ENCODE data around the gene SMARCD1. TPM values are rescaled to one million over a fixed set of nuclear protein-coding genes. Genes with fewer than 3 reads are reported as not detected.

SMARCD1 gene
- total RNA-seq, 1 experiment from 2014 or later: 152 TPM

GRCh38 chr12:50056639-50056976 is 28.5 kb upstream of the SMARCD1 start:
- TF ChIP-seq CTCF (conservative IDR thresholded peaks at IDR 0.05): no peak
- Histone ChIP-seq H2BK5ac (ENCODE audit: insufficient read length, low read length) (no peak overlapping the region), H3K27ac (ENCODE audit: insufficient read length, low read depth, low read length) (no peak overlapping the region), H2BK120ac (ENCODE audit: low read depth, low read length, poor library complexity, severe bottlenecking) (no peak overlapping the region), H4K20me1 (ENCODE audit: control insufficient read depth, insufficient read depth, insufficient read length) (no peaks in the 10 kb centered on the region), H2BK15ac (ENCODE audit: low read depth, low read length) (no peak overlapping the region), H3K9ac (ENCODE audit: extremely low read depth, insufficient read length, low read length) (no peak overlapping the region), H2AFZ (ENCODE audit: low read length) (no peak overlapping the region), H2BK12ac (ENCODE audit: insufficient read length, low read depth, low read length) (no peak overlapping the region), H3K18ac (ENCODE audit: insufficient read length, low read depth, low read length) (no peak overlapping the region), H3T11ph (ENCODE audit: low read length) (no peak overlapping the region), H3K4ac (ENCODE audit: low read depth, low read length) (no peak overlapping the region), H3K79me2 (ENCODE audit: insufficient read depth, low read length) (no peaks in the 10 kb centered on the region), H3K4me2 (ENCODE audit: insufficient read depth, insufficient read length, low read length) (peak overlapping the region; percentile 67), H2BK20ac (ENCODE audit: low read depth, low read length, poor library complexity, severe bottlenecking) (no peak overlapping the region), H3K79me1 (ENCODE audit: insufficient read depth, low read depth, low read length, poor library complexity, severe bottlenecking) (no peaks in the 10 kb centered on the region), H2AK5ac (ENCODE audit: insufficient read length, low read length) (no peak overlapping the region), H4K8ac (replicated peaks; ENCODE audit: insufficient read length, low read depth, low read length) (no peak overlapping the region), H3K23me2 (ENCODE audit: insufficient read length, low read depth, low read length, poor library complexity, severe bottlenecking) (peaks cover 3% of the 10 kb centered on the region), H3K14ac (ENCODE audit: insufficient read depth, low read length) (no peak overlapping the region), H3K27me3 (ENCODE audit: insufficient read depth, low read length) (peaks cover 57% of the 10 kb centered on the region), H3K23ac (ENCODE audit: insufficient read length, low read depth, low read length) (no peak overlapping the region), H4K5ac (ENCODE audit: insufficient read length, low read depth, low read length) (no peak overlapping the region), H3K9me3 (ENCODE audit: control insufficient read depth, low read depth, low read length) (no peaks in the 10 kb centered on the region), H4K91ac (ENCODE audit: insufficient read length, low read depth, low read length) (no peak overlapping the region), H3K56ac (ENCODE audit: insufficient read length, low read depth, low read length) (no peak overlapping the region), H3K4me1 (ENCODE audit: insufficient read depth, low read length) (no peaks in the 10 kb centered on the region; the same call in 1 of the 2 replicates)
- no peak for DNase-seq
- peaks cover 0 to 2% of the 10 kb centered on the region in 2 experiments; a peak in 1 of 5 replicates for H3K9me3 Mint-ChIP-seq
- H3K4me1 Mint-ChIP-seq: peaks cover 18 to 23% of the 10 kb centered on the region in 2 experiments
- no peak overlapping the region for H3K27ac Mint-ChIP-seq
- H3K27me3 Mint-ChIP-seq (ENCODE audit: low read depth): peaks cover 95% of the 10 kb centered on the region
- no peaks in the 10 kb centered on the region; a peak in 1 of 7 replicates for H3K36me3 Mint-ChIP-seq (ENCODE audit: insufficient read depth in 1 of 3, low read depth in 3 of 3)
- WGBS (ENCODE audit: extremely low coverage, insufficient read length, low lambda C conversion rate): no CpG with 5 or more reads among the region's 3 CpGs
- H3K4me3 Mint-ChIP-seq: peak overlapping the region; percentile 77 to 87

Data from H9 (cell line).